ENCODE measurements around the gene KIF13A.

The KIF13A gene

GRCh38 chr6:17712576-17712975 lies 274.9 kb downstream of the KIF13A start:
- TF ChIP-seq, protein P1, sequence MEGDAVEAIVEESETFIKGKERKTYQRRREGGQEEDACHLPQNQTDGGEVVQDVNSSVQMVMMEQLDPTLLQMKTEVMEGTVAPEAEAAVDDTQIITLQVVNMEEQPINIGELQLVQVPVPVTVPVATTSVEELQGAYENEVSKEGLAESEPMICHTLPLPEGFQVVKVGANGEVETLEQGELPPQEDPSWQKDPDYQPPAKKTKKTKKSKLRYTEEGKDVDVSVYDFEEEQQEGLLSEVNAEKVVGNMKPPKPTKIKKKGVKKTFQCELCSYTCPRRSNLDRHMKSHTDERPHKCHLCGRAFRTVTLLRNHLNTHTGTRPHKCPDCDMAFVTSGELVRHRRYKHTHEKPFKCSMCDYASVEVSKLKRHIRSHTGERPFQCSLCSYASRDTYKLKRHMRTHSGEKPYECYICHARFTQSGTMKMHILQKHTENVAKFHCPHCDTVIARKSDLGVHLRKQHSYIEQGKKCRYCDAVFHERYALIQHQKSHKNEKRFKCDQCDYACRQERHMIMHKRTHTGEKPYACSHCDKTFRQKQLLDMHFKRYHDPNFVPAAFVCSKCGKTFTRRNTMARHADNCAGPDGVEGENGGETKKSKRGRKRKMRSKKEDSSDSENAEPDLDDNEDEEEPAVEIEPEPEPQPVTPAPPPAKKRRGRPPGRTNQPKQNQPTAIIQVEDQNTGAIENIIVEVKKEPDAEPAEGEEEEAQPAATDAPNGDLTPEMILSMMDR (conservative IDR thresholded peaks at IDR 0.05; ENCODE audit: low read depth, low read length) = no peak
- DNase-seq (ENCODE audit: low read depth) = no peak
- H3K4me3 ChIP-seq (ENCODE audit: low read length) = no peak overlapping the region

DNA sequence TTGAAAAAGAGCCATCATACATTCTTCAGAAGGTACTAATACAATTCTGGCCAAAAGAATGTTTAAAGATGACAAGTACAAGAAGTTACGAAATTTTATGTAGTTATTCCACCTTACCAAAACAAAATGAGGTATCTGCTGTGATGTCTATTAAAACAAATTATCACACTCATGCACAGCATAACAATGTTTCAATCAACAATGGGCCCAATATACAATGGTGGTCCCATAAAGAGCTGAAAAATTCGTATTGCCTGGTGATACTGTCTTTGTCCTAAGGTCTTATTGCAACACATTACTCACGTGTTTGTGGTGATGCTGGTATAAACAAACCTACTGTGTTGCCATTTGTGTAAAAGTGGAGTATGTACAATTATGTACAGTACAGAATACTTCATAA lies 277.1 kb downstream of the KIF13A start:
- no peak overlapping the region for H3K4me3 ChIP-seq (ENCODE audit: low read length)
- TF ChIP-seq, protein P1 (conservative IDR thresholded peaks at IDR 0.05; ENCODE audit: low read depth, low read length) = no peak
- no peak for DNase-seq (ENCODE audit: low read depth)

- no peak overlapping the region for H3K4me3 ChIP-seq (ENCODE audit: low read length)
- DNase-seq (ENCODE audit: low read depth) = no peak
- TF ChIP-seq, protein P1 (conservative IDR thresholded peaks at IDR 0.05; ENCODE audit: low read depth, low read length) = no peak
Observed at GRCh38 chr6:17709476-17709875, 278.0 kb downstream of the KIF13A start.
